ENCODE data around the gene CALN1.
A peak's percentile ranks its signal among the peaks of the same experiment; 100 is the strongest.

Gene CALN1

DNA sequence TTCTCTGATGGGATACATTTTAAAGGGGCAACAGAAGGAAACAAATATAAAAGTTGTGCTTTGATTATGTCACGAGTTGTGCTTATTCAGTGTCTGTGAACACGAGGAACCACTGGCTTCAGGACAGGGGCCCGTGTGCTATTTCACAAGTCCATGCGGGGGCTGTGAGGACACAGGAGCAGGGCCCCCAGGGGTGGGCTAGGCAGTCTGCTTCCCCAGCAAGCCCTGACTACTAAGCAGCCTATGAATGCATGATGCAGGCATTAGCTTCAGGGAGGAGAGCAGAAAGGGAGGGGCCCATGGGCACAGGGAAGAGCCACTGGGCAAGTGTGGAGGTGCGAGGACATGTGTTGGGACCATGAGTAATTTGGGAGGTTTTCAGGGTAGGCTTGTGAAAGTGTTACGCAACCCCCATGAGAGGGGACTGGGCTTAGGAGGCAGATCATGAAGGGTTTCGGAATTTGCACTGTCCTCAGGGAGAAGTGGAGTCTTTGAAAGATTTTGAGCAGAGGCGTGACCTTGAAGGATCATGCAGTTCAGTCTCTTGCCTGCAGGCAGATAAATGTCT is 424.9 kb downstream of the CALN1 start:
- no peak for DNase-seq
- Mint-ChIP-seq H3K9me3 (no peaks in the 10 kb centered on the region), H3K4me3 (no peak overlapping the region), H3K4me1 (peaks cover 17% of the 10 kb centered on the region), H3K36me3 (ENCODE audit: low read depth) (no peaks in the 10 kb centered on the region), H3K27me3 (ENCODE audit: low read depth, poor library complexity) (peaks cover 3% of the 10 kb centered on the region), H3K27ac (no peak overlapping the region)
- TF ChIP-seq, protein P1, sequence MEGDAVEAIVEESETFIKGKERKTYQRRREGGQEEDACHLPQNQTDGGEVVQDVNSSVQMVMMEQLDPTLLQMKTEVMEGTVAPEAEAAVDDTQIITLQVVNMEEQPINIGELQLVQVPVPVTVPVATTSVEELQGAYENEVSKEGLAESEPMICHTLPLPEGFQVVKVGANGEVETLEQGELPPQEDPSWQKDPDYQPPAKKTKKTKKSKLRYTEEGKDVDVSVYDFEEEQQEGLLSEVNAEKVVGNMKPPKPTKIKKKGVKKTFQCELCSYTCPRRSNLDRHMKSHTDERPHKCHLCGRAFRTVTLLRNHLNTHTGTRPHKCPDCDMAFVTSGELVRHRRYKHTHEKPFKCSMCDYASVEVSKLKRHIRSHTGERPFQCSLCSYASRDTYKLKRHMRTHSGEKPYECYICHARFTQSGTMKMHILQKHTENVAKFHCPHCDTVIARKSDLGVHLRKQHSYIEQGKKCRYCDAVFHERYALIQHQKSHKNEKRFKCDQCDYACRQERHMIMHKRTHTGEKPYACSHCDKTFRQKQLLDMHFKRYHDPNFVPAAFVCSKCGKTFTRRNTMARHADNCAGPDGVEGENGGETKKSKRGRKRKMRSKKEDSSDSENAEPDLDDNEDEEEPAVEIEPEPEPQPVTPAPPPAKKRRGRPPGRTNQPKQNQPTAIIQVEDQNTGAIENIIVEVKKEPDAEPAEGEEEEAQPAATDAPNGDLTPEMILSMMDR (IDR thresholded peaks at IDR 0.05), result no peak

DNA sequence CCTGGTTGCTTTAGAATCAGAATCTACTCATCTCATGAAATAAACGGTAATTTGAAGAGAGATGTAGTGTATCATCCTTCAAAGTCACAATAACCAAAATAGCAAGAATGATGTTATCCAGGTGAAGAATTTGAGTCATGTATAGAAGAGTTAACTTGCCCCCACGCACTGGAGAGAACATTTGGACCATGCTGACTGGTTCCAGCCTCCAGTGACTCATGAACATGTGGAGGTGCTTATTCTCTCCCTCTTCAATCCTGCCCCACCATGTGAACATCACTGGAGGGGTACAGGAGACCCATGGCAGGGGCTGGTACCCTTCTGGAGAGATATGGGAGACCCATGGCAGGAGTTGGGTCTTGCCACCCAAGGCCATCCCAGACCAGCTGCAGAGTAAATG is 427.8 kb downstream of the CALN1 start:
- Mint-ChIP-seq H3K27ac (no peak overlapping the region), H3K9me3 (peaks cover 3% of the 10 kb centered on the region), H3K4me1 (peaks cover 27% of the 10 kb centered on the region), H3K36me3 (ENCODE audit: low read depth) (no peaks in the 10 kb centered on the region), H3K27me3 (ENCODE audit: low read depth, poor library complexity) (peaks cover 6% of the 10 kb centered on the region), H3K4me3 (no peak overlapping the region)
- TF ChIP-seq, protein P1 (IDR thresholded peaks at IDR 0.05), result no peak
- DNase-seq, result no peak

DNA sequence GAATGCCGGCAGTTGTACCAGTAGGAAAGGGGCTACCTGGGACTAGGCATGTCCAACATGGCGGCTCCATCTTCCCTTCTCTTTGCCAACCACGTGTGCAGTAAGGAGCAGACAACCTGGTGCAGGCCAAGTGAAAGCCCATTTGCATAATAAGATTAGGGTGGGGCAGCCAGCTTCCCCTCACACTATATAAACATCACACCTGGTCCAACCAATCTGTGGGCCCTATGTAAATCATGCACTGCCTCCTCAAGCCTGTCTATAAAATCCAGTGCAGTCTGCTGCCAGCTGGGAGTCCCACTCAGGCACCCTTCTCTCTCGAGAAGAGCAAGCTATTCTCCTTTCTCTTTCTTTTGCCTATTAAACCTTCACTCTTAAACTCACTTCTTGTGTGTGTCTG is 429.3 kb downstream of the CALN1 start:
- Mint-ChIP-seq H3K4me1 (peaks cover 20% of the 10 kb centered on the region), H3K9me3 (peaks cover 11% of the 10 kb centered on the region), H3K36me3 (ENCODE audit: low read depth) (no peaks in the 10 kb centered on the region), H3K27ac (peak overlapping the region; percentile 19), H3K4me3 (no peak overlapping the region), H3K27me3 (ENCODE audit: low read depth, poor library complexity) (peaks cover 6% of the 10 kb centered on the region)
- TF ChIP-seq, protein P1 (IDR thresholded peaks at IDR 0.05), result no peak
- DNase-seq, result no peak

DNA sequence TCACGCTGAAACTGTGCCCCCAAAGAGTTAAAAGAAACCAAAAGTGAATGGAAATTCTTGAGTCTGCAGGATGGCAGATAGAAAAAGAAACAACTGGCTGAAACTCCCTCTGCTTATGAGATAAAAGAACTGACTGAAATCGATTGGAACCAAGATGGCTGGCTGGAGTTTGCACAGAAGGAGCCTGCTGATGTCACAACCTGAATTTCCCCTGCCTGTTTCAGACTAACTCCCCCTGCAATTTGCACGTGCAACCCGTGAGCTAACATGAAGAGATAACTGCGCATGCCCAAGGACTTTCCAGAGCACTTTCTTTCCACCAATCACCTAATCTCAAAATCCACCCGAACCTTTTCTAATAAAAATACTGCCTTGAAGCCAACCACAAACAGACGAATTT is 435.5 kb downstream of the CALN1 start:
- Mint-ChIP-seq H3K4me1 (peaks cover 14% of the 10 kb centered on the region), H3K9me3 (peaks cover 24% of the 10 kb centered on the region), H3K4me3 (no peak overlapping the region), H3K27ac (no peak overlapping the region), H3K27me3 (ENCODE audit: low read depth, poor library complexity) (peaks cover 5% of the 10 kb centered on the region), H3K36me3 (ENCODE audit: low read depth) (peaks cover 5% of the 10 kb centered on the region)
- DNase-seq, result no peak
- TF ChIP-seq, protein P1 (IDR thresholded peaks at IDR 0.05), result no peak

DNA sequence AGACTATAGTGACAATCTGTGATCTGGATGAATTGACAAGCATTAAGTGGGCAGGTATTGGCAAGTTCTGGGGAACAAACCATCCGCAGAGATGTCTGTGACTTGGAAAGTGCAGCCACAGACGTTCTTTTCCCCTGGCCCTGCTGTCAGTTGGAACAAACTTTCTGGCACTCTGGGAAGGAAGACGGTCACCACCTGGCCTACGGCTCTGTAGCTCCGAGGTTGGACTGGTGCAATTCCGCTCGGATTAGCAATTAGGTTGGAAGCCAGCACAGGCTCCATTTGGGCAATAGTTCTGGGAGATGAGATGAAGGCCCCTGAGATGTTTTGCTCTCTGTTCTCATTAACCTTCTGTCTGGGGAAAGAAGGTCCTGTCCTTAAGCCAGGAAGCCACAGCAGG is 437.5 kb downstream of the CALN1 start:
- DNase-seq, result no peak
- TF ChIP-seq, protein P1 (IDR thresholded peaks at IDR 0.05), result no peak
- Mint-ChIP-seq H3K4me3 (no peak overlapping the region), H3K9me3 (peaks cover 24% of the 10 kb centered on the region), H3K36me3 (ENCODE audit: low read depth) (peaks cover 5% of the 10 kb centered on the region), H3K27ac (no peak overlapping the region), H3K27me3 (ENCODE audit: low read depth, poor library complexity) (peaks cover 11% of the 10 kb centered on the region), H3K4me1 (peaks cover 9% of the 10 kb centered on the region)

DNA sequence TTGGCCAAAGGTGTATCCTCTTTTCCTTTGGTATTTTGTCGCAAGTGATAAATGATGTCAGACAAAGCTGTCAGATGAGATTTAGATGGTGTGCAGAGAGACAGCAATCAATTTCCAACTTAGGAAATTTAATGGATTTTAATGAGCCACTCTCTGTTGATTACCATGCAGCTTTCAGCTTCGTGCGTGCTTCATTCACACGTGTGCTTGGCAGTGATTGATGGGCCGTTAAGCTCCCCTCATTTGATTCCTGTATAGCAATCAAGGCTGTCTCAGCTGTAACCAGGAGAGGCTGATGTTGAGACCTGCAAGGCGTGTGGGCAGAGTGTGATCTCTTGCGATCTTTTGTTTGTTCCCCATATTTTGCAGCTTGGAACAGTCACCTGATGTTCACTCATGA is 439.6 kb downstream of the CALN1 start:
- Mint-ChIP-seq H3K4me3 (no peak overlapping the region), H3K4me1 (peaks cover 11% of the 10 kb centered on the region), H3K36me3 (ENCODE audit: low read depth) (peaks cover 5% of the 10 kb centered on the region), H3K27me3 (ENCODE audit: low read depth, poor library complexity) (peaks cover 11% of the 10 kb centered on the region), H3K9me3 (peaks cover 13% of the 10 kb centered on the region), H3K27ac (no peak overlapping the region)
- TF ChIP-seq, protein P1 (IDR thresholded peaks at IDR 0.05), result no peak
- peak; percentile 10 for DNase-seq
